Neural cell (in vitro differentiated cells): ENCODE data around the gene CDC25A. TPM values are rescaled to one million over a fixed set of nuclear protein-coding genes. Genes with fewer than 3 reads are reported as not detected.

Experiments
- H2AFZ ChIP-seq: fragments of 200-600, 300-800 bp; sonication (generic), shearing (Covaris generic); 2 replicates; pipeline ENCODE4 v1.6.0; 2014; ENCODE audit warnings: low read depth, mild to moderate bottlenecking, antibody characterized with exemption, low read length, moderate library complexity
- H3F3A ChIP-seq: fragments of 200-600 bp; shearing (Covaris generic); 2 replicates; pipeline ENCODE4 v1.6.1; 2016; ENCODE audit warnings: mild to moderate bottlenecking, moderate library complexity, mixed read lengths, antibody characterized with exemption, low read length; ENCODE audit not compliant: insufficient read depth, poor library complexity, severe bottlenecking
- H3K27ac ChIP-seq: fragments of 200-600, 300-800 bp; sonication (generic), shearing (Covaris generic); 2 replicates; pipeline ENCODE4 v1.5.1; 2014; ENCODE audit warnings: mild to moderate bottlenecking, low read length, moderate library complexity
- H3K27me3 ChIP-seq: fragments of 300-800, 200-600 bp; sonication (generic), shearing (Covaris generic); 2 replicates; pipeline ENCODE4 v1.6.0; 2014; ENCODE audit warnings: mild to moderate bottlenecking, low read depth, low read length, moderate library complexity; ENCODE audit not compliant: insufficient read depth
- H3K36me3 ChIP-seq: fragments of 300-800, 200-600 bp; sonication (generic), shearing (Covaris generic); 2 replicates; pipeline ENCODE4 v1.5.1; 2014; ENCODE audit warnings: mild to moderate bottlenecking, antibody characterized with exemption, low read length, moderate library complexity; ENCODE audit not compliant: insufficient read depth
- H3K4me2 ChIP-seq: fragments of 300-800, 200-600 bp; sonication (generic), shearing (Covaris generic); 2 replicates; pipeline ENCODE4 v1.6.0; 2014; ENCODE audit warnings: mild to moderate bottlenecking, low read length
- H3K4me3 ChIP-seq: fragments of 300-800, 200-600 bp; sonication (generic), shearing (Covaris generic); 2 replicates; pipeline ENCODE4 v1.5.1; 2014; ENCODE audit warnings: mild to moderate bottlenecking, low read length, moderate library complexity
- H3K79me2 ChIP-seq: fragments of 200-600 bp; shearing (Covaris generic); replicated peaks from 2 replicates; pipeline ENCODE4 v1.6.0; 2014; ENCODE audit warnings: mild to moderate bottlenecking, low read length, moderate library complexity; ENCODE audit not compliant: insufficient read depth
- H3K9ac ChIP-seq: fragments of 300-800, 200-600 bp; sonication (generic), shearing (Covaris generic); 2 replicates; pipeline ENCODE4 v1.6.1; 2016; ENCODE audit warnings: mild to moderate bottlenecking, low read length, mixed read lengths
- H3K9me2 ChIP-seq: fragments of 200-600 bp; shearing (Covaris generic); 2 replicates; pipeline ENCODE4 v1.6.1; 2016; ENCODE audit warnings: mild to moderate bottlenecking, low read length, mixed read lengths; ENCODE audit not compliant: insufficient read depth
- H3K9me3 ChIP-seq: fragments of 200-600, 300-800 bp; sonication (generic), shearing (Covaris generic); 2 replicates; pipeline ENCODE4 v1.6.1; 2016; ENCODE audit warnings: mild to moderate bottlenecking, mixed run types, low read length, moderate library complexity, mixed read lengths
- H4K20me1 ChIP-seq: fragments of 200-600 bp; shearing (Covaris generic); 2 replicates; pipeline ENCODE4 v1.6.1; 2016; ENCODE audit warnings: mild to moderate bottlenecking, mixed run types; ENCODE audit not compliant: insufficient read depth
- CTCF ChIP-seq: fragments of 450-650 bp; IDR thresholded peaks from 2 replicates; pipeline ENCODE4 v1.5.1; 2014; ENCODE audit warnings: antibody characterized with exemption, mild to moderate bottlenecking, moderate library complexity; ENCODE audit not compliant: poor library complexity, severe bottlenecking
- EP300 ChIP-seq: fragments of 450-650 bp; conservative IDR thresholded peaks from 2 replicates; pipeline ENCODE4 v1.6.1; 2014; ENCODE audit warnings: antibody characterized with exemption, mild to moderate bottlenecking, moderate library complexity; ENCODE audit not compliant: poor library complexity, severe bottlenecking
- EZH2 ChIP-seq: fragments of 200-600, 300-800 bp; shearing (Covaris generic), sonication (generic); IDR thresholded peaks from 2 replicates; pipeline ENCODE4 v1.6.1; 2014; ENCODE audit warnings: antibody characterized with exemption, low read length, borderline replicate concordance, mild to moderate bottlenecking; ENCODE audit not compliant: insufficient read depth, poor library complexity, severe bottlenecking
- MXI1 ChIP-seq: fragments of 450-650 bp; conservative IDR thresholded peaks from 2 replicates; pipeline ENCODE4 v1.6.1; 2014; ENCODE audit warnings: antibody characterized with exemption, mild to moderate bottlenecking; ENCODE audit not compliant: poor library complexity, severe bottlenecking
- POLR2AphosphoS5 ChIP-seq: IDR thresholded peaks from 2 replicates; pipeline ENCODE4 v1.6.1; 2012
- RAD21 ChIP-seq: fragments of 450-650 bp; conservative IDR thresholded peaks from 2 replicates; pipeline ENCODE4 v1.6.1; 2014; ENCODE audit warnings: antibody characterized with exemption, mild to moderate bottlenecking, moderate library complexity
- REST ChIP-seq: IDR thresholded peaks from 2 replicates; pipeline ENCODE4 v1.6.1; 2012; ENCODE audit warnings: borderline replicate concordance
- SMC3 ChIP-seq: fragments of 450-650 bp; conservative IDR thresholded peaks from 2 replicates; pipeline ENCODE4 v1.6.1; 2014; ENCODE audit warnings: antibody characterized with exemption, mild to moderate bottlenecking, moderate library complexity; ENCODE audit not compliant: poor library complexity
- TAF1 ChIP-seq: IDR thresholded peaks from 2 replicates; pipeline ENCODE4 v1.6.1; 2012; ENCODE audit warnings: low read depth
- polyA plus RNA-seq: library from polyadenylated mRNA; depleted of rRNA; stranded (reverse); fragments of >200 nt; gene quantifications from 2 replicates; pipeline ENCODE4 v1.2.3, GENCODE V29; 2014

CDC25A gene
- polyA plus RNA-seq, 1 donor from 2014 or later = 12.3 TPM

GRCh38 chr3:48232232-48232631 is 44.0 kb upstream of the CDC25A start:
- no peak overlapping the region for H3K9ac ChIP-seq
- no peaks in the 10 kb centered on the region for H3K27me3 ChIP-seq
- H3K79me2 ChIP-seq = no peaks in the 10 kb centered on the region
- no peak overlapping the region for H2AFZ ChIP-seq
- H3K27ac ChIP-seq = no peak overlapping the region
- no peaks in the 10 kb centered on the region for H3K9me3 ChIP-seq
- no peaks in the 10 kb centered on the region for H4K20me1 ChIP-seq
- no peaks in the 10 kb centered on the region for H3F3A ChIP-seq
- H3K4me3 ChIP-seq = no peak overlapping the region
- TF ChIP-seq TAF1 = no peak
- no peak for TF ChIP-seq MXI1
- TF ChIP-seq POLR2AphosphoS5 = no peak
- no peak for TF ChIP-seq EZH2
- no peak for TF ChIP-seq EP300
- no peak for TF ChIP-seq RAD21
- TF ChIP-seq SMC3 = no peak
- TF ChIP-seq CTCF = no peak
- no peak for TF ChIP-seq REST
- no peaks in the 10 kb centered on the region for H3K36me3 ChIP-seq
- H3K4me2 ChIP-seq = no peak overlapping the region
- no peaks in the 10 kb centered on the region for H3K9me2 ChIP-seq

- no peaks in the 10 kb centered on the region for H3K79me2 ChIP-seq
- no peaks in the 10 kb centered on the region for H3K27me3 ChIP-seq
Measured at GRCh38 chr3:48226939-48227338, 38.7 kb upstream of the CDC25A start.

More at GRCh38 chr3:48226939-48227338, 38.7 kb upstream of the CDC25A start:
- Histone ChIP-seq H3K4me2 (no peak overlapping the region), H3F3A (no peaks in the 10 kb centered on the region), H2AFZ (no peak overlapping the region), H4K20me1 (no peaks in the 10 kb centered on the region), H3K9me2 (no peaks in the 10 kb centered on the region), H3K4me3 (no peak overlapping the region), H3K27ac (no peak overlapping the region), H3K36me3 (no peaks in the 10 kb centered on the region), H3K9ac (no peak overlapping the region), H3K9me3 (no peaks in the 10 kb centered on the region)
- TF ChIP-seq EZH2 (no peak), CTCF (no peak), RAD21 (no peak), TAF1 (no peak), REST (no peak)
